Progenitor cell of endocrine pancreas (in vitro differentiated cells): ENCODE results near the gene SZRD1. TPM values are rescaled to one million over a fixed set of nuclear protein-coding genes. Genes with fewer than 3 reads are reported as not detected.

Experiments used
- DNase-seq: peaks from one replicate; pipeline ENCODE4 v3.0.0; 2021; ENCODE audit warnings: low spot score; ENCODE audit not compliant: unreplicated experiment
- H3K27ac Mint-ChIP-seq: 2 replicates; pipeline ENCODE4 v1.8.0; 2021; ENCODE audit warnings: mild to moderate bottlenecking, moderate library complexity, mixed read lengths
- H3K27me3 Mint-ChIP-seq: 2 replicates; pipeline ENCODE4 v1.8.0; 2021; ENCODE audit warnings: mixed read lengths
- H3K36me3 Mint-ChIP-seq: 2 replicates; pipeline ENCODE4 v1.8.0; 2022; ENCODE audit warnings: mixed read lengths; ENCODE audit not compliant: insufficient read depth
- H3K4me1 Mint-ChIP-seq: 2 replicates; pipeline ENCODE4 v1.8.0; 2021; ENCODE audit warnings: low read depth, mixed read lengths
- H3K4me3 Mint-ChIP-seq: 2 replicates; pipeline ENCODE4 v1.8.0; 2021; ENCODE audit warnings: low read depth, mild to moderate bottlenecking, moderate library complexity, mixed read lengths
- H3K9me3 Mint-ChIP-seq: 2 replicates; pipeline ENCODE4 v1.8.0; 2021; ENCODE audit warnings: low read depth, mixed read lengths
- total RNA-seq: library from RNA; stranded (reverse); gene quantifications from 2 replicates; pipeline ENCODE4 v1.2.1, GENCODE V29; 2021
- TF ChIP-seq, protein P1 (sequence below): fragments of 200-600 bp; sonication (generic); IDR thresholded peaks from one replicate; pipeline ENCODE4 v1.5.0; 2021; ENCODE audit warnings: antibody characterized with exemption, mild to moderate bottlenecking; ENCODE audit not compliant: unreplicated experiment

SZRD1 gene
- total RNA-seq, 1 donor from 2014 or later, result 119 TPM

DNA sequence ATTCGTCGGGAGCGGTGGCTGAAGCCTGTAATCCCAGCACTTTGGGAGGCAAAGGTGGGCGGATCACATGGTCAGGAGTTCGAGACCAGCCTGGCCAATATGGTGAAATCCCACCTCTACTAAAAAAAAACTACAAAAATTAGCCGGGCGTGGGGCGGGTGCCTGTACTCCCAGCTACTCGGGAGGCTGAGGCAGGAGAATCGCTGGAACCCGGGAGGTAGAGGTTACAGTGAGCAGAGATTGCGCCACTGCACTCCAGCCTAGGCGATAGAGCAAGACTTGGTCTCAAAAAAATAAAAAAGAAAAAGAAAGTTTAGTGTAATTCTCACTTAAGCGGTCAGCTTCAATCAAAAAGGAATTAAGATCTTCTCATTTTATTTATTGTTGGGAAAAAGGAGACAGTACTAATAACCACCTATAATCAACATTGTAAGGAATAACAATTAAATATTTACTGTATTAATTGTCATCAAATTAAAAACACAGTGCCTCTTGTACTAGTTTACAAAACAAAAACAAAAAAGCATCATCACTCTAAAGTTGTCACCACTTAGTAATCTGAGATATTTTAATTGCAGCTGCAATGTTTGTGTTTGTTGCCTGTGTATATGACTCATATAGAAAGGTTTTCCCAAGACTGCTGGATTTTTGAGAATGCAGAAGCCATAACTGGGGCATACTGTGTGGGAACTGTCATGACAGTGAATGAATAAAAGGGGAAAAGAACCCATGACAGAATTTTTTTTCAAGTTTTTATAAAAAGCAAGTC lies 18.4 kb upstream of the SZRD1 start:
- H3K27ac Mint-ChIP-seq, result peak overlapping the region; percentile 45
- H3K36me3 Mint-ChIP-seq, result peaks cover 2% of the 10 kb centered on the region
- H3K4me1 Mint-ChIP-seq, result peaks cover 12% of the 10 kb centered on the region
- H3K27me3 Mint-ChIP-seq, result no peaks in the 10 kb centered on the region
- no peaks in the 10 kb centered on the region for H3K9me3 Mint-ChIP-seq
- DNase-seq, result no peak
- TF ChIP-seq, protein P1, sequence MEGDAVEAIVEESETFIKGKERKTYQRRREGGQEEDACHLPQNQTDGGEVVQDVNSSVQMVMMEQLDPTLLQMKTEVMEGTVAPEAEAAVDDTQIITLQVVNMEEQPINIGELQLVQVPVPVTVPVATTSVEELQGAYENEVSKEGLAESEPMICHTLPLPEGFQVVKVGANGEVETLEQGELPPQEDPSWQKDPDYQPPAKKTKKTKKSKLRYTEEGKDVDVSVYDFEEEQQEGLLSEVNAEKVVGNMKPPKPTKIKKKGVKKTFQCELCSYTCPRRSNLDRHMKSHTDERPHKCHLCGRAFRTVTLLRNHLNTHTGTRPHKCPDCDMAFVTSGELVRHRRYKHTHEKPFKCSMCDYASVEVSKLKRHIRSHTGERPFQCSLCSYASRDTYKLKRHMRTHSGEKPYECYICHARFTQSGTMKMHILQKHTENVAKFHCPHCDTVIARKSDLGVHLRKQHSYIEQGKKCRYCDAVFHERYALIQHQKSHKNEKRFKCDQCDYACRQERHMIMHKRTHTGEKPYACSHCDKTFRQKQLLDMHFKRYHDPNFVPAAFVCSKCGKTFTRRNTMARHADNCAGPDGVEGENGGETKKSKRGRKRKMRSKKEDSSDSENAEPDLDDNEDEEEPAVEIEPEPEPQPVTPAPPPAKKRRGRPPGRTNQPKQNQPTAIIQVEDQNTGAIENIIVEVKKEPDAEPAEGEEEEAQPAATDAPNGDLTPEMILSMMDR, result no peak
- no peak overlapping the region for H3K4me3 Mint-ChIP-seq

DNA sequence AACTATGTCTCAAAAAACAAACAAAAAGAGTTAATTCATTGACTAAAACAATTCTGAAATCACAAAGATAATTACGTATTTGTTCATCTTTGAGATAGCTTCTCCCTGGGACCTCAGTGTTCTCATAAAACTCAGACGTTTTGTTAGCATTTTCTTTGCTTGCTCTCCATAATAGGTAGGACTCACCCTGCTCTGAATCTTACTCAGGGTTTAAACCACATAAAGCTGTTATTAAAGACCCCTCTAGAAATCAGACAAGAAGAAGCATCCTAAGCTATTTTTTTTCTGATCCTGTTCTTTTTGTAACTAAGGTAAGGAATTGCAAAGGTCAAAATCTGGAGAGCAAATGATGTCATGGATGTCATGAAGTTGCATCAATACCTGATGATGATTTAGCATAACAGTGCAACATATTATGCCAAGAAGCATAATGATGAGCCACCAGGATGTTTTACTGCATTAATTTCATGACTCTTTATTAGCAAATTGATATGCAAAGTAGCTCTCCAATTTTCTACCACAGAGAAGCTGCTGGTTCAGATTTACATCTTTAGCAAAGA lies 17.1 kb upstream of the SZRD1 start:
- no peak overlapping the region for H3K27ac Mint-ChIP-seq
- H3K4me3 Mint-ChIP-seq, result no peak overlapping the region
- no peaks in the 10 kb centered on the region for H3K27me3 Mint-ChIP-seq

DNA sequence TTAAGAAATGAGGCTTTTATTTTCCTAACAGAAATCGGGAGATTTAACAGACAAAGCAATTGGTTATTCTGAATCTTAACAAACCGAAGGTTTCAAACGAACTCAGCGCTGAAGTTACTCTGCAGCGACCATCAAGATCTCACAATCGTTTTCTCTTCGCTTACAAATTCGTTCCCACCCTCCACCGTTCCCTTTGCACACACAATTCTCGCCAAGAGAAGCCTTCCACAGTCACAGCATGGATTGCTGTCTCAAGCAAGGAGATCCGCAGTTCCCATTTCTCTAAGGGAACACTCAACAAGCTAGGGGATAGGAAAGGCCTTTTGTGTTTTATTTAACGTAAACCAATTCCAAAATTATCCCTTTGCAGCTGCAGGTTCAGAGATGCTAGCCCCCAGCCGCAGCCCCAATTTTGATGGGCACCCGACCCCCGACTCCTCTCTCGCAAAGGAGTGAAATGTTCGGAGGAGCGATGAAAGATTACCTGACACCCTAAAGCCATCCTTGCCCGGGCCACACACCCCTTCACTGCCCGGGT lies 15.5 kb upstream of the SZRD1 start:
- peak overlapping the region; percentile 95 for H3K27ac Mint-ChIP-seq
- H3K9me3 Mint-ChIP-seq, result no peaks in the 10 kb centered on the region
- H3K27me3 Mint-ChIP-seq, result no peaks in the 10 kb centered on the region
- TF ChIP-seq, protein P1, result no peak
- peak overlapping the region; percentile 96 for H3K4me3 Mint-ChIP-seq
- H3K4me1 Mint-ChIP-seq, result peaks cover 12% of the 10 kb centered on the region
- no peak for DNase-seq
- H3K36me3 Mint-ChIP-seq, result no peaks in the 10 kb centered on the region

More for the DNA sequence above, 17.1 kb upstream of the SZRD1 start:
- DNase-seq, result no peak
- Mint-ChIP-seq H3K36me3 (peaks cover 2% of the 10 kb centered on the region), H3K9me3 (no peaks in the 10 kb centered on the region), H3K4me1 (peaks cover 12% of the 10 kb centered on the region)
- TF ChIP-seq, protein P1, result no peak

DNA sequence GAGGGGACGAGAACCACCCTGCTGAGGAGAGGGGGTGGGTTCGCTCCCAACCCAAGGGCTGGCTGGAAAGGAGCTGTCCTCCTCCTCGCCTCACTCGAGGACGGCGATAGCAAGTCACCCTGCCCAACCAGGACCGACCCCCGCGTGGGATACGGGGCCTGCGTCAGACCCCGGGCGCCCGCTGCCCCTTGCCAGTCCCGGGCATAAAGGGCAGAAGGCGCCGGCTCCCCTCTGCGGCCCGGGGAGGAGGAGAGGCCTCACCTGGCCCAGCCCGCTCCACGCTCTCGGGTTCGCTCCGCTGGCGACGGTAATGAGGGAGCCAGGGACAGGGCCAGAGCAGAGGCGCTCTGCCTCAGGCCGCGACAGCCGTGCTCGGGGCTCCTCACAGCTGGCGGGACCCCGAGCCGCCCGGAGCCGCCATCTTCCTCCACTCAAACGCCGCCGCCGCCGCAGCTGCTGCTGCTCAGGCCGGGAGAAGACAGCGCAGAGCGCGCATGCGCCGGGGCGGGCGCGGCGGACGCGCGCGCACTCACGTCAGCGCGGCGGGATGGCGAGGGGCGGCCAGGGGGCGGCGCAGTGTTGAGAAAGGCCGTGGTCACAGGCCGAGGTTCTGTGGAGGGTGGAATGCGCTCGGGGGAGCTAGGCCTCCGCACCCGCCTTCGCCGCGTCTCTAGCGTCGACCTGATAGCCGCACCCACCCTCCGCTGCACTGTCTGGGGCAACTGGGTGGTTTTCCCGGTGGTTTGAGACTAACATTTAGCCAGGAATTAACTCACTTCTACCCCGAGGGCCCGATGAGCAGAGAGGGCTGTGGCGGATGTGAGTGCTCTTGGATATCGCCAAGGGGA lies 14.8 kb upstream of the SZRD1 start, which contains the start of gene FBXO42:
Gene FBXO42, minus strand, starts transcription at position 487 of the 848 bp plus-strand sequence. CDS start 37,062 bp downstream, outside the sequence.
- Mint-ChIP-seq H3K9me3 (no peaks in the 10 kb centered on the region), H3K4me3 (peak within 1 kb of the TSS; percentile 96), H3K27ac (peak within 1 kb of the TSS; percentile 95), H3K36me3 (no peaks in the 10 kb centered on the region), H3K27me3 (no peaks in the 10 kb centered on the region), H3K4me1 (peaks cover 12% of the 10 kb centered on the region)
- TF ChIP-seq, protein P1, result peak; percentile 63
- DNase-seq, result peak; percentile 93
